Measurements from ENCODE around the gene TMEM61.

GRCh38 chr1:55040083-55040932, 59.9 kb downstream of the TMEM61 start:
- TF ChIP-seq, protein P1, sequence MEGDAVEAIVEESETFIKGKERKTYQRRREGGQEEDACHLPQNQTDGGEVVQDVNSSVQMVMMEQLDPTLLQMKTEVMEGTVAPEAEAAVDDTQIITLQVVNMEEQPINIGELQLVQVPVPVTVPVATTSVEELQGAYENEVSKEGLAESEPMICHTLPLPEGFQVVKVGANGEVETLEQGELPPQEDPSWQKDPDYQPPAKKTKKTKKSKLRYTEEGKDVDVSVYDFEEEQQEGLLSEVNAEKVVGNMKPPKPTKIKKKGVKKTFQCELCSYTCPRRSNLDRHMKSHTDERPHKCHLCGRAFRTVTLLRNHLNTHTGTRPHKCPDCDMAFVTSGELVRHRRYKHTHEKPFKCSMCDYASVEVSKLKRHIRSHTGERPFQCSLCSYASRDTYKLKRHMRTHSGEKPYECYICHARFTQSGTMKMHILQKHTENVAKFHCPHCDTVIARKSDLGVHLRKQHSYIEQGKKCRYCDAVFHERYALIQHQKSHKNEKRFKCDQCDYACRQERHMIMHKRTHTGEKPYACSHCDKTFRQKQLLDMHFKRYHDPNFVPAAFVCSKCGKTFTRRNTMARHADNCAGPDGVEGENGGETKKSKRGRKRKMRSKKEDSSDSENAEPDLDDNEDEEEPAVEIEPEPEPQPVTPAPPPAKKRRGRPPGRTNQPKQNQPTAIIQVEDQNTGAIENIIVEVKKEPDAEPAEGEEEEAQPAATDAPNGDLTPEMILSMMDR (IDR thresholded peaks at IDR 0.05; ENCODE audit: low read depth, low read length) = no peak
- TF ChIP-seq EZH2phosphoT487 (IDR thresholded peaks at IDR 0.05; ENCODE audit: low read depth) = no peak

All from OCI-LY3 (cell line).